DND-41 (cell line): ENCODE measurements around the gene PTPRN2.

ENCODE experiments used
- ATAC-seq: fragments of 200-7000 bp; cut with Tn5 transposase; 3 replicates; pipeline ENCODE4 v1.9.1; 2021; ENCODE audit warnings: low read depth; ENCODE audit not compliant: insufficient read depth
- DNase-seq: peaks from one replicate; pipeline ENCODE4 v3.0.0-alpha.2; 2020
- H2AFZ ChIP-seq: 2 replicates; pipeline ENCODE4 v1.6.0; 2012; ENCODE audit warnings: low read depth, low read length
- H3K27ac ChIP-seq: 2 replicates; pipeline ENCODE4 v1.5.1; 2012; ENCODE audit warnings: low read length, inconsistent platforms
- H3K27me3 ChIP-seq: fragments of 200-600 bp; sonication (generic); 2 replicates; pipeline ENCODE4 v1.6.0; 2012; ENCODE audit warnings: low read length, mild to moderate bottlenecking, inconsistent platforms; ENCODE audit not compliant: insufficient read depth, poor library complexity
- H3K36me3 ChIP-seq: 2 replicates; pipeline ENCODE4 v1.5.1; 2012; ENCODE audit warnings: low read length, inconsistent platforms; ENCODE audit not compliant: insufficient read depth
- H3K4me1 ChIP-seq: 2 replicates; pipeline ENCODE4 v1.5.1; 2012; ENCODE audit warnings: mild to moderate bottlenecking, low read length; ENCODE audit not compliant: insufficient read depth
- H3K4me2 ChIP-seq: 2 replicates; pipeline ENCODE4 v1.6.0; 2012; ENCODE audit warnings: mild to moderate bottlenecking, moderate library complexity, low read length, inconsistent platforms; ENCODE audit not compliant: insufficient read depth
- H3K4me3 ChIP-seq, 2 experiments: fragments of 200-600 bp in 1 of 2; shearing (Covaris generic) in 1 of 2; 2 replicates each; pipeline ENCODE4 v1.5.1; 2012 to 2016; ENCODE audit warnings: inconsistent platforms in 2 of 2, low read length in 2 of 2, mild to moderate bottlenecking in 2 of 2, low read depth in 1 of 2, moderate library complexity in 1 of 2
- H3K79me2 ChIP-seq: 2 replicates; pipeline ENCODE4 v1.6.0; 2012; ENCODE audit warnings: low read length, inconsistent platforms; ENCODE audit not compliant: insufficient read depth
- H3K9ac ChIP-seq: 2 replicates; pipeline ENCODE4 v1.6.0; 2012; ENCODE audit warnings: low read depth, mild to moderate bottlenecking, inconsistent platforms, low read length, moderate library complexity
- H3K9me3 ChIP-seq: 2 replicates; pipeline ENCODE4 v1.5.1; 2012; ENCODE audit warnings: low read length, moderate library complexity, mild to moderate bottlenecking, inconsistent platforms; ENCODE audit not compliant: insufficient read depth, severe bottlenecking
- H4K20me1 ChIP-seq: 2 replicates; pipeline ENCODE4 v1.6.0; 2012; ENCODE audit warnings: low read length; ENCODE audit not compliant: insufficient read depth
- EZH2 ChIP-seq: IDR thresholded peaks from 3 replicates; pipeline ENCODE4 v1.6.1; 2012; ENCODE audit warnings: borderline replicate concordance, low read depth, mild to moderate bottlenecking, moderate library complexity, low read length, inconsistent platforms; ENCODE audit not compliant: severe bottlenecking
- TF ChIP-seq, protein P1 (sequence below): IDR thresholded peaks from 2 replicates; pipeline ENCODE4 v1.5.1; 2012; ENCODE audit warnings: borderline replicate concordance, low read length, moderate library complexity, mild to moderate bottlenecking; ENCODE audit not compliant: poor library complexity, severe bottlenecking; ENCODE audit errors: extremely low read depth

PTPRN2 gene

DNA sequence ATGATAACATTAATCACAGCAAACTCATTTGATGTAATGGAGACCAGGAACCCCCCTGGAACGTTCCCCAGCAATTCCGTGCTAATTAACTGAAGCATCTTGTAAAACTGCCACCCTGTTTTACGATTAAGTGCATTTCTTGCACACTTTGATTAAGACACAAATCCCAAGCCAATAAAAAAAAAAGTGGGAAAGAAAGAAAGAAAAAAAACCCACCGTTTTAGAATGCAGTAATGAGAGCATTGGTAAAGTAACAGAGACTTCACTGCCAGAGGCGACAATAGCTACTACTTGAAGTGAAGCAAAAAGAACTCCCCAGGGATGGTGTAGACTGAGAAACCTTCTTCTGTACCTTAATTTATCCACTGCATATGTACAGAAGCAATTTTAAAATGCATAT, 616.1 kb downstream of the PTPRN2 start:
- H3K79me2 ChIP-seq: no peaks in the 10 kb centered on the region
- H2AFZ ChIP-seq: no peak overlapping the region
- DNase-seq (no peak), ATAC-seq (no peak)
- TF ChIP-seq EZH2: no peak
- TF ChIP-seq, protein P1, sequence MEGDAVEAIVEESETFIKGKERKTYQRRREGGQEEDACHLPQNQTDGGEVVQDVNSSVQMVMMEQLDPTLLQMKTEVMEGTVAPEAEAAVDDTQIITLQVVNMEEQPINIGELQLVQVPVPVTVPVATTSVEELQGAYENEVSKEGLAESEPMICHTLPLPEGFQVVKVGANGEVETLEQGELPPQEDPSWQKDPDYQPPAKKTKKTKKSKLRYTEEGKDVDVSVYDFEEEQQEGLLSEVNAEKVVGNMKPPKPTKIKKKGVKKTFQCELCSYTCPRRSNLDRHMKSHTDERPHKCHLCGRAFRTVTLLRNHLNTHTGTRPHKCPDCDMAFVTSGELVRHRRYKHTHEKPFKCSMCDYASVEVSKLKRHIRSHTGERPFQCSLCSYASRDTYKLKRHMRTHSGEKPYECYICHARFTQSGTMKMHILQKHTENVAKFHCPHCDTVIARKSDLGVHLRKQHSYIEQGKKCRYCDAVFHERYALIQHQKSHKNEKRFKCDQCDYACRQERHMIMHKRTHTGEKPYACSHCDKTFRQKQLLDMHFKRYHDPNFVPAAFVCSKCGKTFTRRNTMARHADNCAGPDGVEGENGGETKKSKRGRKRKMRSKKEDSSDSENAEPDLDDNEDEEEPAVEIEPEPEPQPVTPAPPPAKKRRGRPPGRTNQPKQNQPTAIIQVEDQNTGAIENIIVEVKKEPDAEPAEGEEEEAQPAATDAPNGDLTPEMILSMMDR: no peak
- H3K4me3 ChIP-seq: no peak overlapping the region
- H3K4me1 ChIP-seq: no peaks in the 10 kb centered on the region
- H3K9me3 ChIP-seq: peaks cover 43% of the 10 kb centered on the region
- H4K20me1 ChIP-seq: no peaks in the 10 kb centered on the region
- H3K27ac ChIP-seq: no peak overlapping the region
- no peak overlapping the region for H3K9ac ChIP-seq
- H3K27me3 ChIP-seq: no peaks in the 10 kb centered on the region
- no peak overlapping the region for H3K4me2 ChIP-seq
- no peaks in the 10 kb centered on the region for H3K36me3 ChIP-seq

DNA sequence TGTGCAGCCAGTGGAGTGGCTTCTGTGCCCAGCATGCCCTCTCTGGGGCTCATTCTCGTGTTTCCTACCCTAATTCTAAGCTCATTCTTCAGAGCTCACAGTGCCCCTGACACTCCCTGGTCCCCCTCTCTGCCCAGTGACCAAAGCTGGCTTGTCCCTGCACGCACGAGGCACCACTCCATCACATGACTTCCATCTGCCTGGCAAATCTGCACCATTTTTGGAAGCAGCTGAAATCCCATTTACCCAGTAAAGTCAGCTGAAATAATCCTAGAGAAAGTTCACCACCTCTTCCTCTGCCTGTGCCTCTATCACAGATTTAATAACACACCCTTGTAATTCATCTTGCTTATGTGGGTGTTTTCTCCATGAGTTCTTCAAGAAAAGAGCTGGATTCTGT, 616.9 kb downstream of the PTPRN2 start:
- H3K27me3 ChIP-seq: no peaks in the 10 kb centered on the region
- H4K20me1 ChIP-seq: no peaks in the 10 kb centered on the region
- H2AFZ ChIP-seq: no peak overlapping the region
- H3K27ac ChIP-seq: no peak overlapping the region
- DNase-seq: no peak
- no peak for TF ChIP-seq EZH2
- TF ChIP-seq, protein P1: no peak
- H3K4me3 ChIP-seq: no peak overlapping the region
- peaks cover 43% of the 10 kb centered on the region for H3K9me3 ChIP-seq
- ATAC-seq: no peak
- H3K9ac ChIP-seq: no peak overlapping the region
- no peaks in the 10 kb centered on the region for H3K36me3 ChIP-seq
- H3K4me2 ChIP-seq: no peak overlapping the region
- no peaks in the 10 kb centered on the region for H3K79me2 ChIP-seq
- no peaks in the 10 kb centered on the region for H3K4me1 ChIP-seq

DNA sequence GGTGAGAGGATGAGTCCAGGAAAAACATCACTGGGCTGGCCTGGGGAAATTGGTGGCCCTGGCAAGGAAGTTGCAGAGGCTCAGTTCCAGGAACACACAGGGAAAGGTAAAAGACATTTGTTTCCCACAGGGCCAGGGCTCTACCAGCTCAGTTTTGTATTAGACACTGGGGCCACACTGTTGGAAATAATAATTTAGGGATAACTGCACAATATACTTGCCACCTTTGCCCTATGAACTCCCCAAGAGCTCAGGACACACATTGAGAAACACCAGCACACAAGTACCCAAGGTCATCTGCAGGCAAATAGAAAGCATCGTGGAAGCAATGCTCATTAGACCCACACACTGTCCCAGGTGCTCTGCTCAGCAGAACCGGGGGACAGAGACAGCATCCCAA, 617.6 kb downstream of the PTPRN2 start:
- Histone ChIP-seq H3K27me3 (no peaks in the 10 kb centered on the region), H3K79me2 (no peaks in the 10 kb centered on the region), H3K4me1 (no peaks in the 10 kb centered on the region), H3K4me2 (no peak overlapping the region), H3K9me3 (peaks cover 43% of the 10 kb centered on the region), H3K9ac (no peak overlapping the region), H3K27ac (no peak overlapping the region), H3K4me3 (no peak overlapping the region), H4K20me1 (no peaks in the 10 kb centered on the region), H3K36me3 (no peaks in the 10 kb centered on the region), H2AFZ (no peak overlapping the region)
- DNase-seq (no peak), ATAC-seq (no peak)
- TF ChIP-seq EZH2: no peak
- TF ChIP-seq, protein P1: no peak

DNA sequence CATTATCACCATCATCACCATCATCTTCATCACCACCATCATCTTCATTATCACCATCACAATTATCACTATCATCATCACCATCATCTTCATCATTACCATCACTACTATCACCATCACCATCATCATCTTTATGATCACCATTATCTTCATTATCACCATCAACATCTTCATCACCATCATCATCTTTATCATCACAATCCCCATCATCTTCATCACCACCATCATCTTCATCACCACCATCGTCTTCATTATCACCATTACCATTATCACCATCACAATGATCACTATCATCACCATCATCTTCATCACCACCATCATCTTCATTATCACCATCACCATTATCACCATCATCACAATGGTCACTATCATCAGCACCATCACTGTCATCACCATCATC, 621.1 kb downstream of the PTPRN2 start:
- Histone ChIP-seq H3K4me3 (no peak overlapping the region), H2AFZ (no peak overlapping the region), H3K9me3 (peaks cover 25% of the 10 kb centered on the region), H3K27ac (no peak overlapping the region), H3K9ac (no peak overlapping the region), H3K79me2 (no peaks in the 10 kb centered on the region), H3K36me3 (no peaks in the 10 kb centered on the region), H3K4me1 (no peaks in the 10 kb centered on the region), H4K20me1 (no peaks in the 10 kb centered on the region), H3K4me2 (no peak overlapping the region), H3K27me3 (no peaks in the 10 kb centered on the region)
- ATAC-seq (no peak), DNase-seq (no peak)
- TF ChIP-seq, protein P1: no peak
- TF ChIP-seq EZH2: no peak
